ENCODE results near the gene ISG20. TPM values are rescaled to one million over a fixed set of nuclear protein-coding genes. Genes with fewer than 3 reads are reported as not detected.

The ISG20 gene
- total and polyA plus RNA-seq, 2 of the 8 experiments (the other 6 are each of a cell fraction or from before 2014, with no cell fraction given) = 2.9 to 5.2 TPM

DNA sequence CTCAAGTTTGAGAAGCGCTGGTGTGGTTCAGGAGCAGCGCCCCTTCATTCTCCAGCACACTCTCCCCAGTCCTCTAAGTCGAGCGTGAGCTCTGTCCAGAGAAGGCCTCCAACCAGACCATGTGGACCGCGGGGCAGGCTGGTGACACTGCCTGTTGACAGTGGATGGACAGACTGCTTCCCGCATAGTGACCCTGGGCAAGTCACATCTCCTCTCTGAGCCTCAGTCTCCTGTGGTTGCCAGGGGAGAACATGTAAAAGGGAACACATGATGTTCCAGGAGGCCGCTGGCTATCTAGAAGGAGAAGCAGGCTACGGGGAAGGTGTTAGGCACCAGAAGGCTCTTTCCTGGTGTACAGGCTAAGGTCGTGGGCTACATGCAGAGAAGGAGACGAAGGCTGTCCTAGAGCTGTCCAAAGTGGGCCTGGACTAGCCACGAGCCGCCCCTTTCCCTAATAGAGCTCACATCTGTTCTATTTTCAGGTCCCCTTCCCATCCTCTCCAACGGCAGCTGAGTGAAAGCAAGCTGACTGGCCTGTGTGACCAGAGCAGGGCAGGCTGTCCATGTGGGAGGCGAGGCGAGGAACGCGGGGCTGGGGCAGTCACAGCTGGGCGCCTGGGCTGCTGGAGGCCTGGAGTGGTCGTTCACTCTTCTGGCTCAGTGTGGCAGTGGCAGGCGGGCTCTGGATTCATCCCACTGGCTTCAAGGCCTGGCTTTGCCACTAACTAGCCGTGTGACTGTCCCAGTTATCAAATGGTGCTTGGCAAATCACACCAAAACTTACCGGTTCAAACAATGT is 11.1 kb downstream of the ISG20 start:
- no peak overlapping the region for H3K4me2 ChIP-seq (ENCODE audit: insufficient read depth in 1 of 2, low read depth in 2 of 2, low read length in 2 of 2)
- TF ChIP-seq RBBP5 (IDR thresholded peaks at IDR 0.05; ENCODE audit: borderline replicate concordance, low read depth, low read length) (no peak), EP300 (IDR thresholded peaks at IDR 0.05; ENCODE audit: borderline replicate concordance in 1 of 2, low read depth in 2 of 2, low read length in 2 of 2) (no peak), TAF7 (optimal IDR thresholded peaks at IDR 0.05; ENCODE audit: borderline replicate concordance, low read depth, low read length) (no peak), SP1 (IDR thresholded peaks at IDR 0.05; ENCODE audit: low read depth, low read length) (no peak), RAD21 (IDR thresholded peaks at IDR 0.05 in 1 of 2, conservative IDR thresholded peaks at IDR 0.05 in 1 of 2; ENCODE audit: low read depth in 2 of 2, low read length in 2 of 2) (no peak), NRF1 (IDR thresholded peaks at IDR 0.05; ENCODE audit: low read depth, low read length) (no peak), BCL11A (IDR thresholded peaks at IDR 0.05; ENCODE audit: low read depth in 2 of 2, low read length in 2 of 2) (no peak), CBX8 (IDR thresholded peaks at IDR 0.05; ENCODE audit: borderline replicate concordance, low read depth, low read length) (no peak), SAP30 (IDR thresholded peaks at IDR 0.05; ENCODE audit: insufficient read depth, insufficient replicate concordance, low read length) (no peak), CTBP2 (IDR thresholded peaks at IDR 0.05; ENCODE audit: borderline replicate concordance, insufficient read depth, insufficient read length, low read length) (no peak)

More for the DNA sequence above, 11.1 kb downstream of the ISG20 start:
- H3K4me1 ChIP-seq (replicated peaks in 1 of 4; ENCODE audit: control insufficient read depth in 3 of 4, insufficient read depth in 4 of 4, low read length in 3 of 4) = peaks cover 0 to 19% (median 10%) of the 10 kb centered on the region in 4 experiments; a peak in 6 of 7 replicates
- H4K5ac ChIP-seq (ENCODE audit: insufficient read length, low read depth, low read length) = no peak overlapping the region
- H2BK20ac ChIP-seq (ENCODE audit: low read length) = no peak overlapping the region
- FAIRE-seq = no peak
- H3K79me2 ChIP-seq (ENCODE audit: control insufficient read depth in 1 of 2, insufficient read depth in 2 of 2, low read length in 2 of 2) = no peaks in the 10 kb centered on the region
- H4K20me1 ChIP-seq (replicated peaks in 1 of 2; ENCODE audit: control insufficient read depth in 1 of 2, insufficient read depth in 2 of 2, low read length in 2 of 2) = no peaks in the 10 kb centered on the region
- DNase-seq (ENCODE audit: low read depth in 1 of 2, low spot score in 2 of 2) = peak in 1 of 2 experiments; percentile 50
- no peak overlapping the region for H2BK15ac ChIP-seq (ENCODE audit: low read length)
- H3K9me3 ChIP-seq (ENCODE audit: insufficient read depth in 2 of 2, low read depth in 1 of 2, low read length in 1 of 2) = no peaks in the 10 kb centered on the region
- H2BK5ac ChIP-seq (ENCODE audit: low read depth, low read length) = 0 out of 2 replicates have a peak overlapping the region, but pooled peaks have one; percentile 44
- H3K23me2 ChIP-seq (ENCODE audit: low read depth, low read length) = no peaks in the 10 kb centered on the region
- H2AK5ac ChIP-seq (ENCODE audit: low read depth, low read length) = 0 out of 2 replicates have a peak overlapping the region, but pooled peaks have one; percentile 7
- WGBS, 2 experiments (ENCODE audit: extremely low coverage in 1 of 2, insufficient coverage in 1 of 2, insufficient read length in 1 of 2, insufficient replicate concordance in 2 of 2, low coverage in 1 of 2, low lambda C conversion rate in 2 of 2, missing lambda C conversion rate in 1 of 2) = 85% methylated on average over 21 of the region's 23 CpGs; no CpG with 5 or more reads in 1 of the 2 experiments
- H3K9ac ChIP-seq (replicated peaks in 1 of 4; ENCODE audit: extremely low read depth in 1 of 4, low read depth in 3 of 4, low read length in 3 of 4) = no peak overlapping the region; a peak in 1 of 7 replicates
- H3K27ac ChIP-seq (ENCODE audit: low read depth, low read length) = no peak overlapping the region
- H3K56ac ChIP-seq (replicated peaks; ENCODE audit: insufficient read length, low read depth, low read length) = no peak overlapping the region
- H4K8ac ChIP-seq (ENCODE audit: extremely low read depth, insufficient read depth, low read length) = no peak overlapping the region
- no peak overlapping the region for H3K4ac ChIP-seq (replicated peaks; ENCODE audit: insufficient read length, low read depth, low read length)
- no peak overlapping the region for H3K14ac ChIP-seq (ENCODE audit: insufficient read length)
- H3K4me3 ChIP-seq (ENCODE audit: extremely low read depth in 1 of 4, insufficient read depth in 2 of 4, low read depth in 3 of 4, low read length in 4 of 4) = no peak overlapping the region
- H3K79me1 ChIP-seq (ENCODE audit: low read depth, low read length) = no peaks in the 10 kb centered on the region
- no peak overlapping the region for H2AFZ ChIP-seq (ENCODE audit: low read length)
- ChIA-PET CTCF (ENCODE audit: partially characterized antibody) (interaction anchor here (0.9 to 1.6 kb wide), 4 partner anchors 9 to 185 kb away, joined by 3 to 8 read pairs (median 4); no protein-coding TSS in a partner anchor), POLR2A (ENCODE audit: partially characterized antibody) (interaction anchor here (2.8 kb wide), 1 partner anchor 12 kb away, joined by 11 read pairs; the partner anchor contains the start of gene ISG20)
- H3K23ac ChIP-seq (ENCODE audit: insufficient read length) = no peak overlapping the region
- no peaks in the 10 kb centered on the region for H3K27me3 ChIP-seq (replicated peaks in 1 of 4; ENCODE audit: control insufficient read depth in 3 of 4, extremely low read depth in 1 of 4, insufficient read depth in 3 of 4, low read length in 3 of 4)
- H2BK12ac ChIP-seq (ENCODE audit: low read depth, low read length) = peak overlapping the region; percentile 2; the same call in 1 of the 2 replicates
- H3K18ac ChIP-seq (ENCODE audit: extremely low read depth, low read length) = no peak overlapping the region; the same call in 1 of the 2 replicates
- H3K36me3 ChIP-seq (ENCODE audit: control insufficient read depth in 2 of 4, insufficient read depth in 4 of 4, low read length in 3 of 4) = no peaks in the 10 kb centered on the region
- H2BK120ac ChIP-seq (replicated peaks; ENCODE audit: low read depth, low read length) = no peak overlapping the region
- no peak overlapping the region for H4K91ac ChIP-seq (replicated peaks; ENCODE audit: insufficient read length, low read length)
